ENCODE measurements around the gene PA2G4. TPM values are rescaled to one million over a fixed set of nuclear protein-coding genes. Genes with fewer than 3 reads are reported as not detected.
"Not testable (repeated sequence)": the region's sequence is repeated elsewhere in the genome, so short reads cannot be mapped to it uniquely, and the experiment has no call there.

PA2G4 gene
- total RNA-seq (2014; rRNA removed): 391 and 406 TPM in 2 replicates
- percentile 93 among the genes with signal in this experiment for Bru-seq, nascent RNA
- BruChase-seq, experiment 1, labeled RNA remaining after a 6-hour chase: percentile 99 among the genes with signal in this experiment
- percentile 97 among the genes with signal in this experiment for BruChase-seq, experiment 2, labeled RNA remaining after a 2-hour chase
- long read RNA-seq, transcript PA2G4-201 (13 exons, 2,577 nt): major isoform, 111 of 191 reads
- long read RNA-seq, partial matches to known transcripts: 35 of 191 reads
- long read RNA-seq, other reads (novel, unspliced or antisense): 45 of 191 reads

DNA sequence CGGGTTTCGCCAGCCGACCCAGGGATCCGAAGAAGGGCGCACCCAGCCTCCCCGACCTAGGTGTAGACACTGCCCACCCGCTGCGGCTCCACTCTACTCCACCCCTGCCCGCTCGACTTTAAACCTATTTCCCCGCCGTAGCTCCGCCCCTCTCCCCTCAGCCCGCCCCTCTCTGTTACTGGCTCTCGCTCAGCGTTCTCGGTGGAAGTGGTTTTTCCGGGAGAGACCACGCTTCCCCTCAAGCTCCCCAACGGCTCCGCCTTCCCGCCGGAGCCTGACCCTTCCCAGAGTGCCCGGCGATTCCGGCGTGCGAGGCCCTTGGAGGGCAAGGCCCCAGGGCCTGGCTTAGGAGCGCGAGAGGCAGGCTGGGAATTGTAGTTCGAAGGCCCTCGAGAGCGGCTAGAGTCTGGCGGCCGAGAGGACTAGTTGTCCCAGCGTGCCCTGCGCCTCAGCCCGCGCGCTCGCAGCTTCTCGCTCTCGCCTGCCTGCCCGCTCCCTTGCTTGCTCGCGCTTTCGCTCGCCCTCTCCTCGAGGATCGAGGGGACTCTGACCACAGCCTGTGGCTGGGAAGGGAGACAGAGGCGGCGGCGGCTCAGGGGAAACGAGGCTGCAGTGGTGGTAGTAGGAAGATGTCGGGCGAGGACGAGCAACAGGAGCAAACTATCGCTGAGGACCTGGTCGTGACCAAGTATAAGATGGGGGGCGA, at the start of gene PA2G4:
Gene PA2G4, plus strand, starts transcription at position 451 of the 706 bp plus-strand sequence. Its CDS starts 179 bp downstream, at position 630.
- Histone ChIP-seq H3K4me1 (ENCODE audit: insufficient read depth, low read length) (peaks cover 25% of the 10 kb centered on the region), H3K4me3 (ENCODE audit: low read length) (peak within 1 kb of the TSS; percentile 91), H3K27ac (ENCODE audit: low read length) (peak within 1 kb of the TSS; percentile 81), H3K9me2 (replicated peaks; ENCODE audit: low read length) (no peaks in the 10 kb centered on the region), H3K9ac (ENCODE audit: low read length) (peak within 1 kb of the TSS; percentile 100), H3K4me2 (ENCODE audit: low read length) (peak within 1 kb of the TSS; percentile 98), H3K9me3 (ENCODE audit: low read length) (no peaks in the 10 kb centered on the region), H2AFZ (ENCODE audit: low read length) (peak within 1 kb of the TSS; percentile 93), H3K79me2 (ENCODE audit: low read length) (peaks cover 42% of the 10 kb centered on the region), H3K36me3 (ENCODE audit: low read depth, low read length) (peaks cover 32% of the 10 kb centered on the region), H4K20me1 (ENCODE audit: low read length) (peaks cover 19% of the 10 kb centered on the region), H3F3A (ENCODE audit: low read length, unreplicated experiment) (peaks cover 2% of the 10 kb centered on the region), H3K27me3 (ENCODE audit: low read length) (no peaks in the 10 kb centered on the region)
- POLR2A ChIA-PET (ENCODE audit: unreplicated experiment): interaction anchor here (0.6 to 1.3 kb wide), 8 partner anchors 14 to 361 kb away, joined by 3 to 7 read pairs (median 4); partner anchors contain the start of genes ERBB3, ESYT1, RAB5B and ZC3H10
- TF ChIP-seq, protein P1, sequence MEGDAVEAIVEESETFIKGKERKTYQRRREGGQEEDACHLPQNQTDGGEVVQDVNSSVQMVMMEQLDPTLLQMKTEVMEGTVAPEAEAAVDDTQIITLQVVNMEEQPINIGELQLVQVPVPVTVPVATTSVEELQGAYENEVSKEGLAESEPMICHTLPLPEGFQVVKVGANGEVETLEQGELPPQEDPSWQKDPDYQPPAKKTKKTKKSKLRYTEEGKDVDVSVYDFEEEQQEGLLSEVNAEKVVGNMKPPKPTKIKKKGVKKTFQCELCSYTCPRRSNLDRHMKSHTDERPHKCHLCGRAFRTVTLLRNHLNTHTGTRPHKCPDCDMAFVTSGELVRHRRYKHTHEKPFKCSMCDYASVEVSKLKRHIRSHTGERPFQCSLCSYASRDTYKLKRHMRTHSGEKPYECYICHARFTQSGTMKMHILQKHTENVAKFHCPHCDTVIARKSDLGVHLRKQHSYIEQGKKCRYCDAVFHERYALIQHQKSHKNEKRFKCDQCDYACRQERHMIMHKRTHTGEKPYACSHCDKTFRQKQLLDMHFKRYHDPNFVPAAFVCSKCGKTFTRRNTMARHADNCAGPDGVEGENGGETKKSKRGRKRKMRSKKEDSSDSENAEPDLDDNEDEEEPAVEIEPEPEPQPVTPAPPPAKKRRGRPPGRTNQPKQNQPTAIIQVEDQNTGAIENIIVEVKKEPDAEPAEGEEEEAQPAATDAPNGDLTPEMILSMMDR (conservative IDR thresholded peaks at IDR 0.05; ENCODE audit: low read depth, low read length): no peak
- no peak for TF ChIP-seq EZH2phosphoT487 (IDR thresholded peaks at IDR 0.05; ENCODE audit: borderline replicate concordance, low read length)
- TF ChIP-seq EZH2 (IDR thresholded peaks at IDR 0.05; ENCODE audit: low read length, unreplicated experiment): no peak
- ATAC-seq: peak; percentile 96
- CTCF ChIA-PET: interaction anchor here (0.6 to 1.7 kb wide), 8 partner anchors 14 to 1206 kb away, joined by 3 to 8 read pairs (median 5); partner anchors contain the start of genes ANKRD52, ERBB3, ESYT1 and ZC3H10
- intact Hi-C loops (cut with micrococcal nuclease): loop anchor here (1.0 kb wide), 2 partner anchors 25 to 57 kb away; no protein-coding TSS in a partner anchor
- peak; percentile 100 for DNase-seq
- no TSS peak for BruUV-seq (replicated peaks)

DNA sequence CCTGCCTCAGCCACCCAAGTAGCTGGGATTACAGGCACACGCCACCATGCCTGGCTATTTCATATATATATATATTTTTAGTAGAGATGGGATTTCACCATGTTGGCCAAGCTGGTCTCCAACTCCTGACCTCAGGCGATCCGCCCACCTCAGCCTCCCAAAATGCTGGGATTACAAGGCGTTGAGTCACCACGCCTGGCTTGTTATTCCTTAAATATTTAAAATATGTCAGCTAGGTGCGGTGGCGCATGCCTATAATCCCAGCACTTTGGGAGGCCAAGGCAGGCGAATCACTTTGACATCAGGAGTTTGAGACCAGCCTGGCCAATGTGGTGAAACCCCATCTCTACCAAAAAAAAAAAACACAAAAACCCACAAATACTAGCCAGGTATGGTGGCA, 44.4 kb upstream of the PA2G4 start:
- H3K9me2 ChIP-seq (replicated peaks; ENCODE audit: low read length); CTCF ChIA-PET; POLR2A ChIA-PET (ENCODE audit: unreplicated experiment); H3K27ac ChIP-seq (ENCODE audit: low read length); BruUV-seq (replicated peaks); H3F3A ChIP-seq (ENCODE audit: low read length, unreplicated experiment); H3K9me3 ChIP-seq (ENCODE audit: low read length); H3K36me3 ChIP-seq (ENCODE audit: low read depth, low read length); H2AFZ ChIP-seq (ENCODE audit: low read length); intact Hi-C loops (cut with micrococcal nuclease); H3K27me3 ChIP-seq (ENCODE audit: low read length); H3K79me2 ChIP-seq (ENCODE audit: low read length); ATAC-seq; H3K9ac ChIP-seq (ENCODE audit: low read length); H3K4me3 ChIP-seq (ENCODE audit: low read length); H3K4me1 ChIP-seq (ENCODE audit: insufficient read depth, low read length); H3K4me2 ChIP-seq (ENCODE audit: low read length); H4K20me1 ChIP-seq (ENCODE audit: low read length): not testable (repeated sequence)
- DNase-seq: peak; percentile 53

DNA sequence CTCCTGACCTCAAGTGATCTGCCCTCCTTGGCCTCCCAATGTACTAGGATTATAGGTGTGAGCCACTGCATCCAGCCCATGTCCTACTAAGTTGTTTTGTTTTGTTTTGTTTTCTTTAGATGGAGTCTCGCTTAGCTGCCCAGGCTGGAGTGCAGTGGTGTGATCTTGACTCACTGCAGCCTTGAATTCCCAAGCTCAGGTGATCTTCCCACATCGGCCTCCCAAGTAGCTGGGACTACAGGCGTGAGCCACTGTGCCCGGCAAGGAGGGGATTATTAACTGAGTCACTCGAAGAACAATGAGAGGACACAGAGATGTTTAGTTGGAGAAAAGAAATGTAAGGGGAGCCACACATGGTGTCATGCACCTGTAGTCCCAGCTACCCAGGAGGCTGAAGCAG, 42.4 kb upstream of the PA2G4 start:
- no peaks in the 10 kb centered on the region for H3K27me3 ChIP-seq (ENCODE audit: low read length)
- H3K4me1 ChIP-seq (ENCODE audit: insufficient read depth, low read length): no peaks in the 10 kb centered on the region
- no peaks in the 10 kb centered on the region for H4K20me1 ChIP-seq (ENCODE audit: low read length)
- H3K9me2 ChIP-seq (replicated peaks; ENCODE audit: low read length): no peaks in the 10 kb centered on the region
- H3K4me3 ChIP-seq (ENCODE audit: low read length): no peak overlapping the region
- H3K36me3 ChIP-seq (ENCODE audit: low read depth, low read length): no peaks in the 10 kb centered on the region
- intact Hi-C loops (cut with micrococcal nuclease): no loop called here
- H3K79me2 ChIP-seq (ENCODE audit: low read length): no peaks in the 10 kb centered on the region
- no TSS peak for BruUV-seq (replicated peaks)
- no peak for ATAC-seq
- ChIA-PET CTCF (no interaction called here), POLR2A (ENCODE audit: unreplicated experiment) (no interaction called here)
- DNase-seq: no peak
- TF ChIP-seq, protein P1 (conservative IDR thresholded peaks at IDR 0.05; ENCODE audit: low read depth, low read length): no peak
- H2AFZ ChIP-seq (ENCODE audit: low read length): no peak overlapping the region
- no peak overlapping the region for H3K27ac ChIP-seq (ENCODE audit: low read length)
- no peak overlapping the region for H3K4me2 ChIP-seq (ENCODE audit: low read length)
- no peaks in the 10 kb centered on the region for H3K9me3 ChIP-seq (ENCODE audit: low read length)
- no peak overlapping the region for H3K9ac ChIP-seq (ENCODE audit: low read length)
- H3F3A ChIP-seq (ENCODE audit: low read length, unreplicated experiment): no peaks in the 10 kb centered on the region

All from PC-3 (cell line).